ENCODE data around the gene ZG16.

ZG16 gene

DNA sequence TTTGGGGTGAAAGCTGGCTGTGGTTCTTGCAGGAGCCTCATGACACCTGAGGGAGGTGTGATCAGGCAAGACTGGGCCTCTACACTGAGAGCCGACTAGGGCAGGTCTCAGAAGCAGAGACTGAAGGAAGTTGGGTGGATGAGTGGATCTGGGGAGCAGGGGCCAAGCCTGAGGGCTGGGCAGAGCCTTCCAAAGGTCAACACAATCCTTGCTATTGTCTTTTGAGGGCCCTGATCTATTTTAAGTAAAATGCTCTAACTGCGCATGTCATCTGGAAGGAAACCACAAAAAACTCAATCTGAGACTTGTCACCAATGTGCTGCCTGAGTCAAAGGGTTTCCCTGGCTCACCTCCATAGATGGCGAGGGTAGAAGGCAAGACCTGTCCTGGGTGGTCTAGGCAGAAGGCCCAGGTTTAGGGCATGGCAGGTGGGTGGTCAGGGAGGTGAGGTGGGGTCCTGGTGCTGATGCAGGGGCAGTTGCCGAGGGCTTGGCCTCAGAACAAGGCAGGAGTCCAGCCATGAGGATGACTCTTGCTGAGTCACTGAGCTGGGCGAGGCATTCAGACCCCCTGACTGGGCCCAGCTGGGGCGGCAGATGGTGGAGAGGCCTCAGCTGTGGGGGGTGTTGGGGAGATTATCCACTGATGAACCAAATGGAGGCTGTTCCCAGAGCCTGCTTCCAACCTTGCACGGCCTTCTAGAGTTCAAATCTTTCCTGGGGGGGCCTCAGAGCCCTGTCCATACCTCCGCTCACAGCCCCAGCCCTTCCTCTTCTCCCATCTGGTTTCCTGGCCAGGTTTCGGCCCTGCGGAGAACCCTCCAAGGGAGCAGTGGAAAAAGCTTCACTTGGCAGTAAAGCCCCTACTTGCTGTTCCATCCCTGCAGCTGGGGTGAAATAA, 47.3 kb downstream of the ZG16 start:
- peak; percentile 77 for DNase-seq (ENCODE audit: low spot score)

DNA sequence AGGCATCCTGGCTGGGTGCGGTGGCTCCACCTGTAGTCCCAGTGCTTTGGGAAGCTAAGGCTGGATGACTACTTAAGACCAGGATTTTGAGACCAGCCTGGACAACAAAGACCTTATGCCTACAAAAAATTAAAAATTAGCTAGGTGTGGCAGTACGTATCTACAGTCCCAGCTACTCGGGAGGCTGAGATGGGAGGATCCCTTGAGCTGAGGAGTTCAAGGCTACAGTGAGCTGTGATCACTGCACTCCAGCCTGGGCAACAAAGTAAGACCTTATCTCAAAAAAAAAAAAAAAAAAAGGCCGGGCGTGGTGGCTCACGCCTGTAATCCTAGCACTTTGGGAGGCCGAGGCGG, 48.3 kb downstream of the ZG16 start:
- DNase-seq (ENCODE audit: low spot score): no peak

DNA sequence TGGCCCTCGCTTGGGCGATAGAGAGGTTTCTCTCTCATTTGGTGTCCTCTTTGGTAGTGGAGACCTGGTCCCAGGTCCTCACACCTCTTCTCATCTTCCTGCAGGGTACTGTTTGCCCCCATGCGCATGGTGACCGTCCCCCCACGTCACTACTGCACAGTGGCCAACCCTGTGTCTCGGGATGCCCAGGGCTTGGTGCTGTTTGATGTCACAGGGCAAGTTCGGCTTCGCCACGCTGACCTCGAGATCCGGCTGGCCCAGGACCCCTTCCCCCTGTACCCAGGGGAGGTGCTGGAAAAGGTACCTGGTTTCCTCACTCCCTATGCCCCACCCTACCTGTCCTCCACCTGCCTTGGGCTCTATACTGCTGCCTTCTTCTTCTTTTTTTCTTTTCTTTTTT, 52.7 kb downstream of the ZG16 start:
- DNase-seq (ENCODE audit: low spot score): no peak

DNA sequence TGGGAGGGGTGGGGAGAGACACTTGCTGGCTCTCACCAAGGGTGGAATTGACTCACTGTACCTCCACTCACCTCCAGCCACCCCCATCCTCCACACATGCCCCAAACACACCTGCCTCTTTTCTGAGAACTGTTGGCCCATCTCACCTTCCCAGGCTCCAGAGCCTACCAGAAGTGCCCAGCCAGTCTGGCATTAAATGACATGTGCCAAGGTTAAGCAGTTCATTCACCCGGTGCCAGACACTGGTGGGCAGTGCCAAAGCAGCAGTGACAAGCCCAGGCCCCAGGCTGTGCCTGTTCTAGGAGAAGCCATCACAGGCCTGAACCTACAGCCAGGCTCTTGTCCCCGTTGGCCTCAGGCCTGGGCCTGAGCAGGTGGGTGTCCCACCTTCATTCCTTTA, 53.4 kb downstream of the ZG16 start:
- DNase-seq (ENCODE audit: low spot score): no peak

Measured in putamen (tissue), 1 donor.